Endothelial cell of umbilical vein (primary cell): ENCODE measurements around the gene HACE1. TPM values are rescaled to one million over a fixed set of nuclear protein-coding genes. Genes with fewer than 3 reads are reported as not detected.

Experiments used
- BruUV-seq: library from RNA; stranded (reverse); fragments of 400-500 nt; replicated peaks from 2 replicates; lab custom pipeline; 2021; lab: Mats Ljungman, UMichigan
- CTCF ChIA-PET: fragments of 300-600, 350-600 bp; sonication (Branson Sonifier 250); formaldehyde crosslinking; loops from one replicate; lab custom pipeline; 2021; ENCODE audit warnings: antibody characterized with exemption, inconsistent platforms; lab: Charles Lee
- POLR2A ChIA-PET: fragments of 300-600, 350-600 bp; sonication (Branson Sonifier 250); formaldehyde crosslinking; loops from one replicate; lab custom pipeline; 2021; ENCODE audit warnings: antibody characterized with exemption, inconsistent platforms; lab: Charles Lee
- DNase-seq: peaks from one replicate; pipeline ENCODE4 v3.0.0-alpha.2; 2011; ENCODE audit warnings: low read depth, low spot score
- FAIRE-seq: peaks from 2 replicates; lab custom pipeline; 2011; peaks lifted over from hg19 to GRCh38; lab: Jason Lieb, UNC
- H2AFZ ChIP-seq: 2 replicates; pipeline ENCODE4 v1.6.0; 2012; ENCODE audit warnings: low read depth, low read length, control low read depth, inconsistent platforms
- H3K27ac ChIP-seq: 2 replicates; pipeline ENCODE4 v1.5.1; 2011; ENCODE audit warnings: low read depth, mild to moderate bottlenecking, control low read depth, low read length, moderate library complexity; ENCODE audit not compliant: insufficient read depth
- H3K27me3 ChIP-seq, 2 experiments: 2 replicates each; pipeline versions ENCODE4 v1.6.0 to v1.6.1; 2011; ENCODE audit warnings: low read length in 2 of 2, mixed read lengths in 1 of 2; ENCODE audit not compliant: control insufficient read depth in 2 of 2, insufficient read depth in 2 of 2
- H3K36me3 ChIP-seq, 2 experiments: 2 replicates in 1 of 2; 3 replicates in 1 of 2; pipeline ENCODE4 v1.5.1; 2011; ENCODE audit warnings: low read length in 2 of 2, mild to moderate bottlenecking in 1 of 2, moderate library complexity in 1 of 2; ENCODE audit not compliant: control insufficient read depth in 2 of 2, insufficient read depth in 2 of 2; ENCODE audit errors: extremely low read depth in 1 of 2
- H3K4me1 ChIP-seq: 3 replicates; pipeline ENCODE4 v1.5.1; 2011; ENCODE audit warnings: mild to moderate bottlenecking, low read length; ENCODE audit not compliant: control insufficient read depth, insufficient read depth; ENCODE audit errors: extremely low read depth
- H3K4me2 ChIP-seq: 2 replicates; pipeline ENCODE4 v1.6.1; 2011; ENCODE audit warnings: low read length, control low read depth, mixed read lengths; ENCODE audit not compliant: insufficient read depth
- H3K4me3 ChIP-seq, 3 experiments: fragments of 200-600 bp in 1 of 3; sonication (generic), shearing (Covaris generic) in 1 of 3; replicated peaks in 1 of 3; 2 replicates each; pipeline ENCODE4 v1.5.1; 2011 to 2016; ENCODE audit warnings: control low read depth in 3 of 3, low read length in 3 of 3, mild to moderate bottlenecking in 2 of 3, inconsistent platforms in 1 of 3, low read depth in 1 of 3, moderate library complexity in 1 of 3; ENCODE audit not compliant: insufficient read depth in 1 of 3
- H3K79me2 ChIP-seq: 2 replicates; pipeline ENCODE4 v1.6.0; 2012; ENCODE audit warnings: low read length, inconsistent platforms; ENCODE audit not compliant: control insufficient read depth, insufficient read depth
- H3K9ac ChIP-seq: replicated peaks from 2 replicates; pipeline ENCODE3; 2011; ENCODE audit warnings: low read length, control low read depth; ENCODE audit not compliant: insufficient read depth; ENCODE audit errors: extremely low read depth
- H3K9me1 ChIP-seq: replicated peaks from 3 replicates; pipeline ENCODE4 v1.6.0; 2011; ENCODE audit warnings: mild to moderate bottlenecking, low read length; ENCODE audit not compliant: control insufficient read depth, insufficient read depth; ENCODE audit errors: extremely low read depth
- H3K9me3 ChIP-seq: replicated peaks from 2 replicates; pipeline ENCODE4 v1.5.1; 2012; ENCODE audit warnings: low read length, inconsistent platforms; ENCODE audit not compliant: control insufficient read depth, insufficient read depth
- H4K20me1 ChIP-seq: replicated peaks from 2 replicates; pipeline ENCODE3; 2011; ENCODE audit warnings: mild to moderate bottlenecking, low read length; ENCODE audit not compliant: control insufficient read depth, insufficient read depth; ENCODE audit errors: extremely low read depth
- CTCF ChIP-seq, 2 donors: IDR thresholded peaks; 1 replicate in 1 of 2; 2 replicates in 1 of 2; pipeline ENCODE4 v1.5.1; 2011; ENCODE audit warnings: low read length in 2 of 2, mild to moderate bottlenecking in 2 of 2, moderate library complexity in 2 of 2, control low read depth in 1 of 2, inconsistent platforms in 1 of 2, low read depth in 1 of 2; ENCODE audit not compliant: insufficient read depth in 1 of 2; ENCODE audit errors: extremely low read depth in 1 of 2
- EZH2 ChIP-seq: IDR thresholded peaks from 2 replicates; pipeline ENCODE4 v1.6.1; 2012; ENCODE audit warnings: borderline replicate concordance, low read depth, mild to moderate bottlenecking, moderate library complexity, low read length, inconsistent platforms; ENCODE audit not compliant: severe bottlenecking
- FOS ChIP-seq: IDR thresholded peaks from 2 replicates; pipeline ENCODE4 v1.6.1; 2011; ENCODE audit warnings: mild to moderate bottlenecking, low read length, moderate library complexity, borderline replicate concordance; ENCODE audit not compliant: insufficient read depth
- JUN ChIP-seq: IDR thresholded peaks from 2 replicates; pipeline ENCODE4 v1.6.1; 2011; ENCODE audit warnings: borderline replicate concordance, low read depth; ENCODE audit not compliant: insufficient read length, insufficient read depth
- MAX ChIP-seq: IDR thresholded peaks from 2 replicates; pipeline ENCODE4 v1.6.1; 2011; ENCODE audit not compliant: insufficient read depth, insufficient read length
- MYC ChIP-seq: IDR thresholded peaks from one replicate; pipeline ENCODE4 v1.6.1; 2011; ENCODE audit warnings: mild to moderate bottlenecking, low read depth, low read length
- dilution Hi-C: fragments of 300-500 bp; cut with MboI; formaldehyde crosslinking; loops from one replicate; pipeline ENCODE4 v1.15.0; 2019; ENCODE audit warnings: low sequenced_read_pairs; ENCODE audit not compliant: extremely low pct_ligation_motif_present
- intact Hi-C: fragments of 100-400 bp; cut with micrococcal nuclease; formaldehyde crosslinking; loops from one replicate; pipeline ENCODE4 v1.10.0; 2022
- polyA plus RNA-seq, 4 experiments: library from polyadenylated mRNA; depleted of rRNA in 3 of 4; stranded (reverse) in 3 of 4; unstranded in 1 of 4; fragments of >200 nt; gene quantifications; 2 replicates each; pipeline versions ENCODE4 v1.2.1 to v1.2.3, GENCODE V29; 2011 to 2012; ENCODE audit warnings: missing spikeins in 1 of 4
- total RNA-seq: library from RNA; stranded (reverse); gene quantifications from 2 replicates; pipeline ENCODE4 v1.2.3, GENCODE V29; 2021

HACE1 gene
- total and polyA plus RNA-seq, 2 donors (not counting 3 experiments of a cell fraction or from before 2014, with no cell fraction given), result 4.9 to 14.8 TPM

GRCh38 chr6:104771258-104771832 is 88.4 kb downstream of the HACE1 start:
- H3K27me3 ChIP-seq, result no peaks in the 10 kb centered on the region
- dilution Hi-C loops, result no loop called here
- H4K20me1 ChIP-seq, result no peaks in the 10 kb centered on the region
- POLR2A ChIA-PET, result no interaction called here
- H3K9me1 ChIP-seq, result no peaks in the 10 kb centered on the region
- no peak for FAIRE-seq
- peaks cover 7% of the 10 kb centered on the region for H3K4me1 ChIP-seq
- no peak overlapping the region for H3K4me3 ChIP-seq
- no TSS peak for BruUV-seq
- intact Hi-C loops, result loop anchor here (1.0 kb wide), 4 partner anchors 66 to 446 kb away; no protein-coding TSS in a partner anchor
- H3K9ac ChIP-seq, result no peak overlapping the region
- H3K27ac ChIP-seq, result no peak overlapping the region
- DNase-seq, result peak; percentile 51
- CTCF ChIA-PET, result interaction anchor here (1.0 to 1.8 kb wide), 5 partner anchors 18 to 247 kb away, joined by 3 to 28 read pairs (median 5); no protein-coding TSS in a partner anchor
- TF ChIP-seq CTCF (IDR thresholded peaks at IDR 0.05; ENCODE audit: extremely low read depth in 1 of 2, insufficient read depth in 1 of 2, low read depth in 1 of 2, low read length in 2 of 2) (peak; percentile 14 to 33), MAX (no peak), JUN (no peak)
- no peaks in the 10 kb centered on the region for H3K36me3 ChIP-seq
- no peaks in the 10 kb centered on the region for H3K79me2 ChIP-seq
- no peak overlapping the region for H2AFZ ChIP-seq
- H3K4me2 ChIP-seq, result no peak overlapping the region
- H3K9me3 ChIP-seq, result no peaks in the 10 kb centered on the region

GRCh38 chr6:104768906-104769305 is 90.8 kb downstream of the HACE1 start:
- DNase-seq (no peak), FAIRE-seq (no peak)
- Histone ChIP-seq H4K20me1 (no peaks in the 10 kb centered on the region), H3K4me3 (no peak overlapping the region), H3K4me2 (no peak overlapping the region), H3K9ac (no peak overlapping the region), H3K9me1 (no peaks in the 10 kb centered on the region), H2AFZ (no peak overlapping the region), H3K27ac (no peak overlapping the region), H3K27me3 (no peaks in the 10 kb centered on the region), H3K36me3 (no peaks in the 10 kb centered on the region), H3K79me2 (no peaks in the 10 kb centered on the region), H3K9me3 (no peaks in the 10 kb centered on the region), H3K4me1 (peaks cover 7% of the 10 kb centered on the region)
- dilution Hi-C loops, result no loop called here
- POLR2A ChIA-PET, result no interaction called here
- TF ChIP-seq CTCF (IDR thresholded peaks at IDR 0.05; ENCODE audit: extremely low read depth in 1 of 2, insufficient read depth in 1 of 2, low read depth in 1 of 2, low read length in 2 of 2) (no peak), MYC (no peak), FOS (no peak), MAX (no peak), EZH2 (no peak), JUN (no peak)
- BruUV-seq, result no TSS peak
- intact Hi-C loops, result no loop called here
- CTCF ChIA-PET, result interaction anchor here (0.7 to 3.7 kb wide), 9 partner anchors 21 to 246 kb away, joined by 3 to 35 read pairs (median 3); no protein-coding TSS in a partner anchor
